Measurements from ENCODE around the gene GGT6.
"Not testable (repeated sequence)": the region's sequence is repeated elsewhere in the genome, so short reads cannot be mapped to it uniquely, and the experiment has no call there.

GGT6 gene

GRCh38 chr17:4590981-4591453, 30.6 kb upstream of the GGT6 start:
- DNase-seq: no peak

GRCh38 chr17:4590042-4590441, 29.7 kb upstream of the GGT6 start:
- DNase-seq: not testable (repeated sequence)

- no peak for DNase-seq
Measured at GRCh38 chr17:4588898-4589625, 28.7 kb upstream of the GGT6 start.

GRCh38 chr17:4588391-4588790, 28.0 kb upstream of the GGT6 start:
- no peak for DNase-seq

- no peak for DNase-seq
Measured at GRCh38 chr17:4587803-4588202, 27.4 kb upstream of the GGT6 start.

- DNase-seq: no peak
Measured at GRCh38 chr17:4587195-4587594, 26.8 kb upstream of the GGT6 start.

- DNase-seq: no peak
Measured at GRCh38 chr17:4586043-4586442, 25.7 kb upstream of the GGT6 start.

GRCh38 chr17:4585638-4585994, 25.2 kb upstream of the GGT6 start:
- DNase-seq: no peak

- DNase-seq: no peak
Measured at GRCh38 chr17:4584917-4585637, 24.7 kb upstream of the GGT6 start.

- no peak for DNase-seq
Measured at GRCh38 chr17:4584101-4584916, 23.9 kb upstream of the GGT6 start, which contains the start of gene SMTNL2. Gene SMTNL2 (plus strand): TSS chr17:4584529. CDS start chr17:4584606, 77 bp downstream.

- DNase-seq: no peak
Measured at GRCh38 chr17:4583782-4584100, 23.4 kb upstream of the GGT6 start.

GRCh38 chr17:4583206-4583605, 22.8 kb upstream of the GGT6 start:
- DNase-seq: no peak

GRCh38 chr17:4582691-4583090, 22.3 kb upstream of the GGT6 start:
- DNase-seq: no peak

- no peak for DNase-seq
Measured at GRCh38 chr17:4582101-4582501, 21.7 kb upstream of the GGT6 start.

GRCh38 chr17:4580291-4580690, 19.9 kb upstream of the GGT6 start:
- no peak for DNase-seq

- DNase-seq: no peak
Measured at GRCh38 chr17:4579678-4580077, 19.3 kb upstream of the GGT6 start.

- not testable (repeated sequence) for DNase-seq
Measured at GRCh38 chr17:4578349-4578748, 18.0 kb upstream of the GGT6 start.

- no peak for DNase-seq
Measured at GRCh38 chr17:4577386-4577993, 17.1 kb upstream of the GGT6 start.

GRCh38 chr17:4576729-4577322, 16.4 kb upstream of the GGT6 start:
- DNase-seq: no peak

- no peak for DNase-seq
Measured at GRCh38 chr17:4576161-4576558, 15.8 kb upstream of the GGT6 start.

- no peak for DNase-seq
Measured at GRCh38 chr17:4574448-4575045, 14.2 kb upstream of the GGT6 start.

- peak; percentile 46 to 73 for DNase-seq
Measured at GRCh38 chr17:4573669-4574068, 13.3 kb upstream of the GGT6 start.

Data from activated CD4-positive, alpha-beta T cell treated with anti-CD3 and anti-CD28 coated beads for 4 hours (primary cell).